Measurements from ENCODE around the gene ZNF555. TPM values are rescaled to one million over a fixed set of nuclear protein-coding genes. Genes with fewer than 3 reads are reported as not detected.

Gene ZNF555
- total and polyA plus RNA-seq, 9 of the 15 experiments (the other 6 are each of a cell fraction or from before 2014, with no cell fraction given): 2.0 to 6.7 (median 5.4) TPM

- ChIA-PET POLR2A (interaction anchor here (0.8 kb wide), 1 partner anchor 9 kb away, joined by 3 read pairs; no protein-coding TSS in a partner anchor), CTCF (ENCODE audit: low intra/inter-chr PET ratio) (no interaction called here)
- Histone ChIP-seq H3K27me3 (ENCODE audit: control insufficient read depth in 2 of 2, insufficient read depth in 2 of 2, low read length in 2 of 2) (no peaks in the 10 kb centered on the region), H3K9ac (ENCODE audit: insufficient read depth in 1 of 2, low read depth in 2 of 2, low read length in 2 of 2) (no peak overlapping the region), H3K9me3 (replicated peaks; ENCODE audit: control insufficient read depth, insufficient read depth, low read depth, low read length) (no peaks in the 10 kb centered on the region), H2AFZ (ENCODE audit: low read depth, low read length) (no peak overlapping the region), H3K79me2 (ENCODE audit: control insufficient read depth, insufficient read depth, low read length) (no peaks in the 10 kb centered on the region), H3K9me1 (ENCODE audit: control insufficient read depth, insufficient read depth, low read length) (no peaks in the 10 kb centered on the region), H3K4me2 (ENCODE audit: insufficient read depth, low read length) (no peak overlapping the region), H3K4me1 (replicated peaks in 1 of 2; ENCODE audit: control insufficient read depth in 2 of 2, insufficient read depth in 2 of 2, low read length in 2 of 2) (peaks cover 0 to 22% of the 10 kb centered on the region in 2 experiments; a peak in 2 of 5 replicates), H4K20me1 (replicated peaks; ENCODE audit: control insufficient read depth, insufficient read depth, low read length) (no peaks in the 10 kb centered on the region), H3K4me3 (no peak overlapping the region), H3K27ac (ENCODE audit: extremely low read depth, low read depth, low read length) (no peak overlapping the region), H3K36me3 (ENCODE audit: control insufficient read depth, insufficient read depth, low read length) (peaks cover 93% of the 10 kb centered on the region; the same call in 2 of the 3 replicates)
- no peak for ATAC-seq
- TSS peak; percentile 25 for BruUV-seq (replicated peaks)
- in situ Hi-C loops (cut with MboI): no loop called here
- intact Hi-C loops (cut with micrococcal nuclease): no loop called here
- no peak for FAIRE-seq
- WGBS (ENCODE audit: insufficient coverage, low coverage, missing lambda C conversion rate): 96% methylated on average over 32 of the region's 37 CpGs
- TF ChIP-seq ELK1 (CRISPR knock-in tag; IDR thresholded peaks at IDR 0.05): no peak
- no peak for TF ChIP-seq PHF8 (IDR thresholded peaks at IDR 0.05; ENCODE audit: borderline replicate concordance, low read length)
- DNase-seq (ENCODE audit: extremely low read depth in 1 of 4, low spot score in 3 of 4): no peak
These were observed 31.7 kb upstream of the ZNF555 start for GRCh38 chr19:2809387-2810140.

Data from K562 (cell line).